Hepatocyte (in vitro differentiated cells): ENCODE results near the gene SERPINB6.

Source experiments
- CTCF ChIP-seq: fragments of 200-600 bp; sonication (generic); IDR thresholded peaks from 2 replicates; pipeline ENCODE4 v1.5.1; 2016; ENCODE audit warnings: antibody characterized with exemption, mild to moderate bottlenecking; ENCODE audit not compliant: poor library complexity
- EZH2 ChIP-seq: fragments of 200-600 bp; sonication (generic); IDR thresholded peaks from 2 replicates; pipeline ENCODE4 v1.6.1; 2016; ENCODE audit warnings: antibody characterized with exemption, mild to moderate bottlenecking, borderline replicate concordance

DNA sequence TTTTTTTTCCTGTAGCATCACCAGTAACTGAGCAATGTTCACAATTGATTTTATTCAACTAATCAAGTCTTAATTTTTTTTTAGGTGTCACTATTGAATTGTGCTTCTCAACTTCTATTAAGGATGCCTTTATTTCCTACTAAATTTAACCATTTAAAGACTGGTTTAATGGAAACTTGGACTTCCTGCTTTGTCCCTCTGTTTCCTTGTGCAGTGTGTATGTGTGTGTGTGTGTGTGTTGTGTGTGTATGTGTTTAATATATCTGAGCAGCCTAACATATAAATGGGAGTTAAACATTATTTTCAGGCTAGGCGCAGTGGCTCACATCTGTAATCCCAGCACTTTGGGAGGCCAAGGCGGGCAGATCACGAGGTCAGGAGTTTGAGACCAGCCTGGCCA is 1.8 kb downstream of the SERPINB6 start:
- TF ChIP-seq CTCF (no peak), EZH2 (no peak)
